ENCODE results near the gene CCDC138.

- TF ChIP-seq, protein P1, sequence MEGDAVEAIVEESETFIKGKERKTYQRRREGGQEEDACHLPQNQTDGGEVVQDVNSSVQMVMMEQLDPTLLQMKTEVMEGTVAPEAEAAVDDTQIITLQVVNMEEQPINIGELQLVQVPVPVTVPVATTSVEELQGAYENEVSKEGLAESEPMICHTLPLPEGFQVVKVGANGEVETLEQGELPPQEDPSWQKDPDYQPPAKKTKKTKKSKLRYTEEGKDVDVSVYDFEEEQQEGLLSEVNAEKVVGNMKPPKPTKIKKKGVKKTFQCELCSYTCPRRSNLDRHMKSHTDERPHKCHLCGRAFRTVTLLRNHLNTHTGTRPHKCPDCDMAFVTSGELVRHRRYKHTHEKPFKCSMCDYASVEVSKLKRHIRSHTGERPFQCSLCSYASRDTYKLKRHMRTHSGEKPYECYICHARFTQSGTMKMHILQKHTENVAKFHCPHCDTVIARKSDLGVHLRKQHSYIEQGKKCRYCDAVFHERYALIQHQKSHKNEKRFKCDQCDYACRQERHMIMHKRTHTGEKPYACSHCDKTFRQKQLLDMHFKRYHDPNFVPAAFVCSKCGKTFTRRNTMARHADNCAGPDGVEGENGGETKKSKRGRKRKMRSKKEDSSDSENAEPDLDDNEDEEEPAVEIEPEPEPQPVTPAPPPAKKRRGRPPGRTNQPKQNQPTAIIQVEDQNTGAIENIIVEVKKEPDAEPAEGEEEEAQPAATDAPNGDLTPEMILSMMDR (conservative IDR thresholded peaks at IDR 0.05; ENCODE audit: low read depth, low read length), result no peak
- TF ChIP-seq EZH2 (IDR thresholded peaks at IDR 0.05; ENCODE audit: borderline replicate concordance, low read depth, low read length, poor library complexity, severe bottlenecking), result no peak
Measured at GRCh38 chr2:108829578-108830310, 43.2 kb downstream of the CCDC138 start.
